HG02884 (cell line): Measurements from ENCODE around the gene SPON1.
"Not testable (repeated sequence)": the region's sequence is repeated elsewhere in the genome, so short reads cannot be mapped to it uniquely, and the experiment has no call there.

Experiments
- ATAC-seq: cut with Tn5 transposase; IDR thresholded peaks from one replicate; pipeline ENCODE4 v1.9.1; 2021; ENCODE audit warnings: mild to moderate bottlenecking, moderate library complexity; ENCODE audit not compliant: unreplicated experiment

Gene SPON1

GRCh38 chr11:14029971-14030920 is 67.7 kb downstream of the SPON1 start:
- ATAC-seq = no peak

DNA sequence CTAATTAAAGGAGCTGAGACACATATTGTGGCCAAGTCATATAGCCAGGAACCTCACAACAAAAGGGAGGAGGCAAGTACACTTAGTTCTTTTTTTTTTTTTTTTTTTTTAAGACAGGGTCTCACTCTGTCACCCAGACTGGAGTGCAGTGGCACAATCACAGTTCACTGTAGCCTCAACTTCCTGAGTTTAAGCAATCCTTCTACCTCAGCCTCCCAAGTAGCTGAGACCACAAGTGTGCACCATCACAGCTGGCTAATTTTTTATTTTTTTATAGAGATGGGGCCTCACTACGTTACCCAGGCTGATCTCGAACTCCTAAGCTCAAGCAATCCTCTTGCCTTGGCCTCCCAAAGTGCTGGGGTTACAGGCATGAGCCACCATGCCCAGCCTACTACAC is 73.0 kb downstream of the SPON1 start:
- ATAC-seq = not testable (repeated sequence)

GRCh38 chr11:14036469-14036868 is 73.9 kb downstream of the SPON1 start:
- no peak for ATAC-seq

DNA sequence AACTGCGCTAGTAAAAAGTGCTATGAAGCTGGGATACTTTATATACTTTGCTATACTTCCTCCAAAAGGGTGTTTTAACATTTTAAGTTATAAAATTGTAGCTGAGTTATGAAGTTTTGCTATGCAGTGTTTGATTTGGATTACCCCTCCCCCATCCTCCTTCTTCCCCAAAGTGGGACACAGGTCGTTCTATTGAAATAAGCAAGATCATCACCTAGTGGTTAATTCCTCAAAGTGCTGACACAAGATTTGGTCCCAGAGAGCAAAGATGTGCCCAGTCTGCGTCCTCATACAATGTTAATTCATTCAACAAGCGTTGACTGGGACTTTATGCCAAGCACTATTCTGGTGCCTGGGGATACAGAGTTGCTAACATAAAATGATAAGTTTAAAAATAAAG is 78.5 kb downstream of the SPON1 start:
- ATAC-seq = no peak

DNA sequence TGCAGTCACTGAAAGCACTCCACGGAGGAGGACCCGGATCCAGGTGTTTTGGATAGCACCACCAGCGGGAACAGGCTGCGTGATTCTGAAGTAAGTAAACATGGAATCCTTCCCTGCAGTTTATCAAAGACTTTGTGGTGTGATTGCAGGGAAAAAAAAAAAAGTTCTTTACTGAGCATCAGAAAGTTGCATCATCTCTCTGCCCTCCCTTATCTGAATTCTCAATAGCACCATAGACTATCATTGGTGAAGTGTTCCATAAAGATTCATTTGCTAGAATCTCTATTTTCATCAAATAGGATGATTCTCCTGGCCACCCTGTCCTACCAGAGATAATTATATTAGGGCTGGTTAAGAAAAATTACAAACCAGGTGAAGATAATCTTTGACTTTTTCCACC is 79.0 kb downstream of the SPON1 start:
- ATAC-seq = no peak

DNA sequence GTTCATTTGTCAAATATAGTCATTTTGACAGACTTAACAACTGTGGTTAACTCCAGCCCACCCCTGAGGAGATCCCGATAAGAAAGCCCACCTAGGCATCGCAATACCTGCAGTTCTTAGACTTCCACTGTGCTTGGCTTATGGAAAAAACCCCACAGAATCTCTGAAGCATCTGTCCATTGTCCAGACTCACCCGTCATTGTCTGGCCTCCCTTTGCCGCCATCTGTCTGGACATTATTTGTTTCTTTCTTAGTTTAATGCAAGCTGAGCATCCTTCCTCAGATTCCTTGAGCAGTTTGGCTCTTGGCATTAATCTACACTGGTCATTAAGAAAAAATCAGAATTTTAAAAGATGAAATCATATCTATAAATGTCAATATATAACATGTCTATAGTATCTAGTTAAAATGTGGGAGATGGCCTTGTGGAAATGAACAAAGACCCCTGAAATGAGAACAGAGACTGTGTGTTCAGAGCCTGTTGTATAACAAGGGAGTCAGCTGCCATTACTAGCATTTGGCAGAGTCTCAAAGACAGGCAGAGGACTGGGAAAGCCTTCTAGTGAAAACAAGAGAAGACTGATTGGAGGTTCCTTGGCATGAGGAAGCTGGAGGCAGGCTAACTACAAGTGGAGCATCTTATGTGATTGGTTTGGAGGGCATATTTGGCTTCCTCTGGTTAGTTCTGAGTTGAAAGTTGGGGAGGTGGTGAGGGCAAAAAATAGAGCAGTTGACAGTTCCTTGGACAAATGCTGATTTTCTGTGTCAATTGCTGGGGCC is 80.4 kb downstream of the SPON1 start:
- no peak for ATAC-seq

- ATAC-seq = no peak
These were observed 82.4 kb downstream of the SPON1 start for GRCh38 chr11:14044916-14045315.

- no peak for ATAC-seq
These were observed 82.9 kb downstream of the SPON1 start for GRCh38 chr11:14045417-14045816.

DNA sequence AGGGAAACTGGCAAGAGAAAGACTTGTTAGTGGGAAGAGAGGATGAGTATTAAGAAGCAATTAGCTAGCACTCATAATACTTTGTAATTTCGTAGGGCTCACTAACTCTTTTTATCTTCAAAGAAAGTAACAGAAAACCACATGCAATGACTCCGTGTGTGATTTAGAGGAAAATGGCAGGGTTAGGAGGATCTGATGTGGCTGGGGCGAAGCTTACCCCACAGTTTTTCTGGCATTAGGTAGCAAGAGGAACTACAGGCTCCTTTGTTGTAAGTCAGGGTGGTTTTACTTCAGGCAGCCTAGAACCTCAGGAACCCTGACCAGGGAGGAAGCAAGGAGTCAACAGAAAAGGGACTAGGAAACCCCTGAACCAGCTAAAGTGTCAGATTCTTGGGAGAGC is 89.7 kb downstream of the SPON1 start:
- no peak for ATAC-seq

DNA sequence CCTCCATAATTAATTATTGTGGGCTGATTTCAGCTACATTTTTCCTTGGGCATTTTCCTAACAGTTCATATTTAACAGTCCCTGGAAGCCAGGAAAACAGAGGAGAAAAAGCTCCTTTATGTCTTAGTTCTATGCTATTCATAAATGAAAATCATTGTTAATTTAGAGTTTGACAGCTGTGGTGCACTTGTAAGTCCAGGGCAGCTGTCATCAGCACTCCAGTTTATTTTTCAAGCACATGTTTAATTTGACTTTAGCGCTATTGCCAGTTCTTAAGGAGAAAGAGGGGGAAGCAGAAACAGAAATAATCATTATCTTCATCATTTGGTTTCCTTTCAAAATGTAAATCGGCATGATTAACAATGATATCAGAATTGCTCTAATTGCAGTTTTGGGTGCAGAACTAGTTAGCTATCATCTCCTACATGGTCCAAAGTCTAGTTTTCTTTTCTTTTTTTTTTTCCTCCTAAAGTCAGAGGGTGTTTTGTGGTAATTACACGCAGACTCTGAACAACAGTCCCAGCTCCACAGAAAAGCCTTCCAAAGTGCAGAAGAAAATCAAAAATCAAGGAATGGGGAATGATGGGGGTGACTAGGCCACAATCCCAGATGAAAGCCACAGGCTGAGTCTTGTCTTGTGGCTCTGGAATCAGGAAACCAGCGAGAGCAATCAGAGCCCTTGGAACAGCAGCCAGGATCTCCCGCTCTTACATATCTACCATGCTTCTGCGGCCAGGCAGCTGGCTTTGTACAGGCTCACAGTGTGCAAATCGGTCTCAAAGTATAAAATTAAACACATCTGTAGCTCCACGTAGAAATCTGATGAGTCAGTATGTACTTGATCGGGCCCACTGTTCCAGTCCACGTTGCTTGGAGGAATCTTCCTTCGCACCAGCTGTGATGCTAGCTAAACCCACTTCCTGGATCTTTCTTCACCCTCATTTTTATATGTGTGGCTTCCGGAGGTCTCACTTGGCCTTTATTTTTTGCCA is 91.9 kb downstream of the SPON1 start:
- ATAC-seq = no peak

DNA sequence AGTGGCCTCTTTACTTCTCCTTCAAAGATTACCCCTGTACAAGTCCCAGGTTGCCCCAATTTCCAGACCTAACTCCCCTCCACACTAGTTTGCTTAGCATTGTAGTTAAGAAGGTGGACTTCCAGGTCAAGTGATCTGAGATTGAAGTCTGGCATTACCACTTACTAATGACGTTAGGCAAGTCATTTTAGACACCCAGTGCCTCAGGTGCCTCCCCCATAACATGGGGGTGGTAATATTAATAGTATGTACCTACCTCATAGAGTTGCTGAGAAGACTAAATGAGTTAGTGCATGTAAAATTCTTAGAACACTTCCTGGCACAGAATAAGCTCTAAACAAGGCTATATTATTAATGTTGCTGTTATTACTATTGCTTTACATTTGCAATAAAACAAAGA is 93.4 kb downstream of the SPON1 start:
- no peak for ATAC-seq

- no peak for ATAC-seq
These were observed 95.5 kb downstream of the SPON1 start for GRCh38 chr11:14058061-14058460.

- no peak for ATAC-seq
These were observed 97.0 kb downstream of the SPON1 start for GRCh38 chr11:14059491-14059890.

- ATAC-seq = no peak
These were observed 99.2 kb downstream of the SPON1 start for GRCh38 chr11:14061721-14062120.

DNA sequence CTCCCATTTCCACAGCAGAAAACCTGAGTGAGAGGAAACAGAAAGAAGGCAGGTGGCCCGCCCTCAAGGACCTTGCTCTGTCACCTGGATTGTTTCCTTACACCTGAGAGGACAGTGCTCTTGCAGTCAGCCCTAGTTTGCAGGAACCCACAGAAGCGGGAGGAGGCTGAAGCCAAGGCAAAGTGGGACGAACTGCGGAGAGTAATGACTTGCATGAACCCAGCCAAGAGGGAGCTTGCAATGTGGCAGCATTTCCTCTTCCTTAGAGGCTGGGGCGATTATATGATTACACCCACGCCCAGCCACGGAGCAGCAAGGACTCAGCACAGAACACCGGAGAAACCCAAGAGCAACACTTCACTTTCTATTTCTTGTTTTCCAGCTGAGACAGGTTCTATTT is 102.6 kb downstream of the SPON1 start:
- no peak for ATAC-seq

DNA sequence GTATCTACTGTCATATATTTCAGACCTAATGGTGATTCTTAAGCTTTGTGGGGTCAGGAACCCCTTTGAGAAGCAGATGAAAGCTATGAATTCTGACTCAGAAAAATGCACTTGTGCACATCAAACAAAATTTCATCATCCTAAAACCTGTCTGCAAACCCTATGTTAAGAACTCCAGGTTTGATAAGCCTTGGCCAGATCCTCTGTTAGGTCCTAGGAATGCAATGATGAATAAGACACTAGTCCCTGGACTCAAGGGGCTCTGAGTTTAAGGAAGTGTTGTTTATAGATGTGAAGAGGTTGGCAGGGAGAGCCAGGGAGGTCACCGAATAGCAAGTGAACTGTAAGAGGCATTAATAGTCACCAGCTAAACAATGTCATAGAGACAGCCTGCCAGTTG is 103.2 kb downstream of the SPON1 start:
- no peak for ATAC-seq

GRCh38 chr11:14067686-14068085 is 105.2 kb downstream of the SPON1 start:
- ATAC-seq = no peak

DNA sequence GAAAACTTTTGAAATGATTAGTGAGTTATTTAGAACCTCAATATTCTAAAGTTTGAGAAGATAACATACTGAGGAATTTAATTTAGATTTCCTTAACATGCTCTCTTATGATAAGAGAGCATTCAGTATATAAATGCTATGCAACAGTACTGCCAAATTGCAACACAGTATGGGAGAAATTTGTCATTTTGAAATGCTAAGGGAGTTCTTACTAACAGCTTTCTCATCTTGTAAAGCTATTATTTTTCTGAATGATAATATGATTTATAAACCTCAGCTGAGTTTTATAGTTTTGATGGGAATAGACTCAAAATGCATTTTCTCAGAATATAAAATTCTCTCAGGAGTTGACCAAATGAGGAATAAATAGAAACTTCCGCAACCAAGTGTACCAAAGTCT is 108.4 kb downstream of the SPON1 start:
- no peak for ATAC-seq

DNA sequence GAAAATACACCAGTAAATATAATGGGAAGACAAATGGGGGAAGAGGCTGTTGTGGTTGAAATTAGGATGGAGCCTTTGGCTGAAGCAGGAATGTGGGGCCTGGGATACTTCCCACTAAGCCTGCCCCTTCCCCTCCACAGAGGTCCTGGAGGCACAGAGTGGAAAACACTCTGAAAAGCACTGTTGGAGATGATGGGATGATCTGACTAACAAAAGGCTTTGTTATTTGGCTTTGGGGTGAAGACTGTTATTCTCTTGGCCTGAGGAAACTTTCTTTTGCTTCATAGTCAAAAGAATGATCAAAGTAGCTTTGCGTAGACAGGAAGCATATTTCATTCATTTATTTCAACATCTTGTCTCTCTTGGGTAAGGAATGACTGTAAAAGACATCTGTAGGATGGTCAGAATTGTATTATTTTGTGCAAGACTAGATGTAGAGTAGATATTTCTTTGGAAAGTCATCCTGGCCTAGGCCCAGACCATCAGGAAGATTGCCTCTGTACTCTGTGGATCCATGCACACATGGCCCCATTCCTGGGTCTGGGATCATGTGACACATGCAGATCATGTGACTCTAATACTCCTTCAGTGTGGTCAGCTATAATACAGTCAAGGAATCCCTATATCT is 111.4 kb downstream of the SPON1 start:
- ATAC-seq = no peak
